SKM-1 (cell line): Measurements from ENCODE around the gene TJAP1.
"Not testable (repeated sequence)": the region's sequence is repeated elsewhere in the genome, so short reads cannot be mapped to it uniquely, and the experiment has no call there.

Source experiments
- DNase-seq: peaks from one replicate; lab custom pipeline; 2025; ENCODE audit not compliant: unreplicated experiment; lab: John Stamatoyannopoulos, UW

The TJAP1 gene

DNA sequence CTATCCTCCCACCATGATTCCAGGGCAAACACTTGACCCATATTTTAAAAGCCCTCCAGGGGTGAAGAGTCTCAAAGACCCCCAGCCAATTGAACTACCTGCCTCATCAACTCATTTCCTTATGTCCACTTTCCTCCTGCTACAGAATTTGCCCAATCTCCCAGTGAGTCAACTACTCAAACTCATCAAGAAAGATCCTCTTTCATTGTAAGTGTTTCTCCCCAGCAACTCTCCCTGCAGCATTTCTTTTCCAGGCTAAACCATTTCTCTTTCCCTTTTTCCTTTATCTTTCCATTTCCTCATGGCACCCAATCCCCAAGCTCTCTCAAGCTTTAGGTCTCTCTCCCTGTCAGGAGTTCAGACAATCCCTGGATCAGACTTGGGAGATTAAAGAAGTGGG lies 23.5 kb upstream of the TJAP1 start:
- DNase-seq, result no peak

DNA sequence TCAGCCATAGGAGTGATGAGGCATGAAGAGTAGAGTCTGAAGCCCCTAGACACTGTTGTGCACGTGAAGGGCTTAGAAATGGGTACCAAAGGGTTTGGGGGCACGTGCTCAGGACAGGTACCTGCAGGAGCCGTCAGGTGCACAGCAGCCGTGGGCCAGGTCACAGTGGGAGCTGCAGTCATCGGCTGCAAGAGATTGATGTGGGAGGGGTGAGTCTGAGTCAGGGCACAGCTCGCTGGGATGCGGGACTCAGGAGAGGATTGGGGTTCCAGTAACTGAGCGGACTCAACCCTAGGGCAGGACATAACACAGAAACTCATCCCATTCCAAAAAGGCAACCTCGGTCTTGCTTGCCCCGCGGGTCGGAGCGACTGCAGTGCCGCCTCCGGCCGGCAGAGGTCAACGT lies 23.1 kb upstream of the TJAP1 start:
- no peak for DNase-seq

DNA sequence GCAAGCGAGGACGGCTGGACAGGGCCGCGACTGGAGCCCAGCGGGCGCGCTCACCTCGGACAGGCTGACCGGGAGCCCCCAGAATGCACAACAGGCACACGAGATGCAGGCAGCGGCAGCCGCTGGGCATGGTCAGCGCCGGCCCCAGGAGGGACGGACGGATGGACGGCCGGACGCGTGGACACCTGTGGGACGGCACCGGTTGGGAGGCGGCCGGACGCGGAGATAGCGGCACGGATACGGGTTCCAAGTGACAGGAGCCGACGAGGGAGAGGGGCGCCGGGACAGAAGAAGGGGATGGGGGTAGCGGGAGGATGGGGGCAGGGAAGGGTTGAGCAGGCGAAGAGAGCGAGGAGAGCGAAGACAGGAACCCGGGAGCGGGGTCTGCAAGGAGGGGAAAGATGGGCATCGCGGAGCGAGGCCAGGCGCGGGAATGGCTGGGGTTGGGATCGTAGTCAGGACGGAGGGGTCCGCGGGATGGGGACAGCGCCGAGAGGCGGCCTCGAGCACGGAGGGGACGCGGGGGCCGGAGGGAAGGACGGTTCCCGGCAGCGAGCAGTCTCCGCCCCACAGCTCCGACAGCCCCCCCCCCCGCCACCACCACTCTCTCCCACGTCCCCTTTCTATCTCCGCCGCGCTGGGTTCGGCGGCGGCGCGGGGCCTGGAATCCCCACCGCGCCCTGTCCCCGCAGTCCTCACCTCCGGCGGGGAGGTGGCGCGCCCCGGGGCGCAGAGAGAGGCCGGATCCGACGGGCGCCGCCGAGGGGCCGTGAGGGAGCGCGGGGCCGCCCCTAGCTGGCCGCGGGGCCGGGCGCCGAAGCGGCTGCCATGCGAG lies 22.5 kb upstream of the TJAP1 start:
- DNase-seq, result peak; percentile 33

DNA sequence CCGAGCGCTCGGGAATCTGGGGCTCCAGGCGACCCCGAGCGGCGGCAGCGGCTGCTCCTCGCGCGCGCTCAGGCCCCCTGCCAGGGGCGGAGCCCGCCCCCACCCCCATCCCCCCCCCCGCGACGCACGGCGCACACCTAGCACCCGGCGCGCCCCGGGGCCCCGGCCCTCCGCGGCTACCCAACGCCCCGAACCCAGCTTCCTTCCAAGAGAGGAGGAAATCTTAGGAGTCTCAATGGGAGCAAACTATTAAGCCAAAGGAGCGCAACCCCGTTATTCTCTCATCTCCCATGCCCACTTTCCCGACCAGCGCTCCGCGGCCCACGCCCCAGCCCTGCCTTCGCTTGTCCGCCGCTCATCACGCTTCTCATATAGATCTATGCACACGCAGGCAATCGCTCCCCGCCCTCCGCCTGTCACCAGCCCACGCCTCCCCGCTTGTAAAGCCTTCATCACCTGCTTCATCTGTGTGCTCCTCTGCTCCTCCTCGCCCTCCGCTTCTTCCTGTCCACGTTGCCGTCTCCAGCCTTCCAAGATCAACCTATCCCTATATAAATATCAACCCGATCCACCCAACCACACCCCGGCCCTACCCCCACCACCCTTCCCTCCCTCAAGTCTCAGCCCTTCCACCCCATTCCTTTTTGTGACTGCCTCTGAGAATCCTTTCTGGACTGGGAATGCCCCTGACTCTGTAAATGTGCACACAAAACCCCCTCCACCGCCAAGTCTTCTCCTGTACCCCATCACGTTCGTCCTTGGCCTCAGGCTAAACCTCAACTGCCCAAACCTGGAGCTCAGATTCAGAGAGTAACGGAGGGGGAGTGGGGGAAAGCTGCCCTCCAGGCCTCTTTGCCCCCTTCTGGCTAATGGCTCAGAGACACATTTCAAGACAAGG lies 21.6 kb upstream of the TJAP1 start, which contains the start of gene DLK2:
Gene DLK2 (minus strand): TSS at position 18 of the 898 bp plus-strand sequence. CDS start 723 bp downstream, outside the sequence.
- DNase-seq, result no peak

DNA sequence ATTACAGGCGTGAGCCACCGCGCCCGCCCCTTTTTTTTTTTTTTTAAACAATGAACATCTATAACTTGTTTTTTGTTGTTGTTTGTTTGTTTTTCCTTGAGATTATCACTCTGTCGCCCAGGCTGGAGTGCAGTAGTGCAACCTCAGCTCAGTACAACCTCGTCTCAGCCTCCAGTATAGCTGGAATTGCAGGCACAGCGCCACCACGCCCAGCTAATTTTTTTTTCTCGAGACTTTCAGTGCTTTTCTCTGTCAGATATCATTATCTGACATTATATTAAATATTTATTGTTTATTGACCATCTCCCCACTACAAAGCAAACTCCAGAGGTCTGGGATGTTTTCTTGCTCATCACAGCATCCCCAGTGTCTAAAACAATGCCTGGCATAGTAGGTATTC lies 19.7 kb upstream of the TJAP1 start:
- no peak for DNase-seq

DNA sequence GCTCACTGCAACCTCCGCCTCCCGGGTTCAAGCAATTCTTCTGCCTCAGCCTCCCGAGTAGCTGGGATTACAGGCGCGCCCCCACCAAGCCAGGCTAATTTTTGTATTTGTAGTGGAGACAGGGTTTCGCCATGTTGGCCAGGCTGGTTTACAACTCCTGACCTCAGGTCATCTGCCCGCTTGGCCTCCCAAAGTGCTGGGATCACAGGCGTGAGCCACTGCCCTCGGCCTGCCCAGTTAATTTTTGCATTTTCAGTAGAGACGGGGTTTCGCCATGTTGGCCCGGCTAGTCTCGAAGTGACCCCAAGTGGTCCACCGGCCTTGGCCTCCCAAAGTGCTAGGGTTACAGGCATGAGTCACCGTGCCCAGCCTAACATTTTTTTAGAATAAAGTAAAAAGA lies 19.2 kb upstream of the TJAP1 start:
- not testable (repeated sequence) for DNase-seq

DNA sequence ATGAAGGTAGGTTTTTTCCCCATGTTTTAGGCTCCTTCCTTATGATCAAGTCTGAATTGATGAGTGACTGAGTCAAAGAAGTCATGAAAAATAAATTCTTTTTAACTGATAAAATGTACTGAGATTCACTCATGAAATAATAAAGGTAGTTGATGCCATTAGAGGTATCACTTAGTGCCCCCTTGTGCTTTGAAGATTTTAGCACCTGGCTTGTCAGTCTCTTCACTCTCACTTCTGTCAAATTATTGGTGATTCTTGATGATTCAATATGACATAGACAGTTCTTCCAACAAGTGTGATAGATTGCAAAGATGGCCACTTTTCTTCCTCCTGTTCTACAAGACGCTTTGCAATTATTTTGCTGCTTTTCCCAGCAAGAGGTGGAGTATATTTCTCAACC lies 17.8 kb upstream of the TJAP1 start:
- no peak for DNase-seq

DNA sequence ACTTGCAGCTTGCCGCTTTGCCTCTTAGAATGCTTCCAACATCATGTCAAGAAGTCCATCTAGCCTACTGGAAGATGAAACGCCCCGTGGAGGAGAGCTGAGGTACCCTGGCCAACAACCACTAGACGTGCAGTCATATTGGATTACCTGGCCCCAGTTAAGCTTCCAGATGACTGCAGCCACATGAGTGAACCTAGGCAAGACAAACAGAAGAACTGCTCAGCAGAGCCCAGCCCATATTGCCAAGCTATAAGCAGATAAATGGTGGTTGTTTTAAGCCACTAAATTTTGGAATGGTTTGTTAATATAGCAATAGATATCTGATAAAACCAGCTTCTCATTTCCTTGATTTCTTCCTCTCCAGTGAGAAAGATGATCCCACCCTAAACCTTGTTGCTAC lies 17.3 kb upstream of the TJAP1 start:
- DNase-seq, result no peak

DNA sequence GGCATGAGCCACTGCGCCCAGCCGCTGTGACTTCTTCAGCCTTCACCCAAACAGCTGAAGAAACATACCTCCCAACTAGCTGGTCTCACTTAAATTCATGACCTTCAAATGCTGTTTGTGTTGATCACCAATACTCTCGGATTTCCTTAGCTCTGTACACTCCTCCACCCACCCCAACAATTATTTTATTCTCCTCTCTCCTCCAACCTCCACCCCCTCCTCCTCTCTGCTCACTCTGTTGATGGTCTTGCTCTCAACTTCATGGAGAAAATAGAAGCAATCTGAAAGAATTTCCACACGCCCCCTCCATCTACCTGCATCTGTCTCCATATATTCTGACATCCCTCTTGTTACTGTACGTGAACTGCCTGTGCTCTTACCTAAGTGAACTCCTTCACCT lies 15.4 kb upstream of the TJAP1 start:
- no peak for DNase-seq

DNA sequence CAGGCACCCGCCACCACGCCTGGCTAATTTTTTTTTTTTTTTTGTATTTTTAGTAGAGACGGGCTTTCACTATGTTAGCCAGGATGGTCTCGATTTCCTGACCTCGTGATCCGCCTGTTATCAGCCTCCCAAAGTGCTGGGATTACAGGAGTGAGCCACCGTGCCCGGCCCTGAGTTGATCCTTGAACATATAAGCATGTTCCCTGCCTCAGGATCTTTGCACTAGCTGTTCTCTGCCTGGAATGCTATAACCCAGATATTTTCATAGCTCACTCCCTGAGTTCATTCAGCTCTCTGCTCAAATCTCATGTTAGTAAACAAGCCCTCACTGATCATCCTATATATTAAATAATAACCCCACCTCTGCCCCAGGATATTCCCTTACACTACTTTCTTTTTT lies 13.0 kb upstream of the TJAP1 start:
- DNase-seq, result no peak

DNA sequence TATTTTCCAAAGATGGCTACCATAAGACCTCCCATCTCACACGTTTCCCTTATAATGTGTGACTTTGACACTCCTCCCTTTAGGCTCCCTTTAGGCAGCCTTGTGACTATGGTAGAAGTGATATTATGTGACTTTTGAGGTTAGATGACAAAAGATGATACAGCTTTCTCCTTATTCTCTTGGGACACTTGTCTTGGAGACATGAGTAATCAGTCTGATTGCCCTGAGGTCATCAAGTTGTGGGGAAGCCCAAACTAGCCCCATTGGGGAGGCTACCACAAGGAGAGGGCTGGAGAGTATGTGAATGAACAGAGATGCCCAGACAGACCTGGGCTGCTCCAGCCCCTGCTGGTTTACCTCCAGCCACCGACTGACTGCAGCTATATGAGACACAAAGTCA lies 11.4 kb upstream of the TJAP1 start:
- no peak for DNase-seq

DNA sequence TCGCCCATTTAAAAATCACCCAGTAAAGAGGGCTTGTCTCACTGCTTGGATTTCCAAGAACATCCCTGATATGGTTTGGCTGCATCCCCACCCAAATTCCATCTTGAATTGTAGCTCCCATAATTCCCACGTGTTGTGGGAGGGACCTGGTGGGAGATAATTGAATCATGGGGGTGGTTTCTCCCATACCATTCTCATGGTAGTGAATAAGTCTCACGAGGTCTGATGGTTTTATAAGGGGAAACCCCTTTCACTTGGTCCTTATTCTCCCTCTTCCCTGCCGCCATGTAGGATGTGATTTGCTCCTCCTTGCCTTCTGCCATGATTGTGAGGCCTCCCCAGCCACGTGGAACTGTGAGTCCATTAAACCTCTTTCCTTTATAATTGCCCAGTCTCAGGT lies 10.1 kb upstream of the TJAP1 start:
- DNase-seq, result not testable (repeated sequence)

DNA sequence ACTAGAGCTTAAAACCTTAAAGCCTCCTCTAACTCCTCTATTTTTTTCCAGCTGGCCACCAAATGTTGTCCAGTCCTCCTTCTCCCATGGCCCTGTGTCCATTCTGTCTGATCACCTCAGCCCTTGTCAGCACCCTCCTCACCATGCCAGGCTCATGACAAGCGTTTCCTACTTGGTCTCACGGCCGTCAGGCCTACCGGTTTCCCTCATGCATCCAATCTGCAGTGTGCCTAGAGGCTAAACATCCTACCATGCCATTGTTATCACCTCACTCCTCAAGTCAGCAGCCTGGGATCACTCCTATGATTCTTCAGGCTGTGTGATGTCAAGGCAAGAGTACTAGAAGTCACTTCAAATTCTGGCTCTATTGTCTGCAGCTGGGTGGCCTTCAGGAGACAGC lies 9.6 kb upstream of the TJAP1 start:
- no peak for DNase-seq

DNA sequence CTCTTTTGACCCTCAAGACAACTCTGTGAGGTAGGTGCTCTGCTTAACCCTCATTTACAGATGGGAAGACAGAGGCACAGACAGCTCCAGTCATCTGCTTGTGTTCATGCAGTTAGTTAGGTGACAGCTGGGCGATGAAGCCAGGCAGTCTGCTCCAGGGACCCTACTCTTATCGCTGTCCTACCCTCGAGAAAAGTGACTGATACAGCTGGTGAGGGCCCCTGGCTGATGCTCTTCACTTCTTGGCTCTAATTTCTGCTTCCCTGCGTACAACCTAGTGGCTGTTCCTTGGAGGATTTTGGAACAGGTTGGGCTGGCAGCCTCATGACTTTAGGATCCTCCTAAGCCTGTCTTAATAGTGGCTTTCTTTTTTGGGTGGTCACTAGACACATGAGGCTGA lies 9.1 kb upstream of the TJAP1 start:
- DNase-seq, result no peak

DNA sequence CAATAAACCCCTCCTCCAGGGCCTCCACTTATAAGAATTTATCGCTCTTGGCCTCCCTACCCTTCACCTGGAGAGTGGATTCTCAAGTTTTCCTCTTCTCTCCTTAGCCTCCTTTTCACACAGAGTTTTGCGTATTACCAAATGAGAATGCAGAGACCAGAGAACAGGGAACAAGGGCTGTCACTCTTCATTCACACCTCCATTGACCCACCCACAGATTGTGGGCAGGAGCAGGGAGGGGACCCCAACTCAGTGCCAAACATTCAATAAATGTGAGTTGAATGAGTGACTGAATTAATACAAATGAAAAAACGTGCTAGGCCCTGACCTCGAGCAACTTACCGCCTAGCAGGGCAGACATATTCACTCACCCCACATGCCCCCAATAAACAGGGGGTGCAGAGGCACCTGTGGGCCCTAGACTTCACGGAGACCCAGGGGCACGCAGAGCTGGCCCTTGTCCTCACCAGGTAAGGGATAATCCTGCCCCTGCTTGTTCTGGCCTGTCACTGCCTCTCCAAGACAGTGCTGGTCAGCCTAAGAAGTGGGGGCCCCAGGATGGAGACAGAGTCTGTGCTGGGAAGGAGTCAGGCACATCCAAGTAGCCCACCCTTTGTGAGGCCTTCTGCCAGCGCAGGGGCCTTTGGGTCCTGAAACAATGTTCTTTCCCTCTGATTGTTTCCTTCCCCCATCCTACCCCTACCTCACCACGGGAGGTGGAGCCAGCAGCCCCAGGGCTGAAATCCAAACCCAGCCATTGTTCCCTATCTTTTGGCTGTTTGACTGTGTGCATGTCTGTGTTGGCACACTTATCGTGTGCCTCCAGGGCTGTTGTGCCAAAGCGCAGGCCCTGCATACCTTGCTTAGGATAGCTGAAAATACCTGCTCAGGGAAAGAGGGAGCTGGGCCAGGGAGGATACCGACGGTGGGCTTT lies 8.4 kb upstream of the TJAP1 start:
- DNase-seq, result no peak

DNA sequence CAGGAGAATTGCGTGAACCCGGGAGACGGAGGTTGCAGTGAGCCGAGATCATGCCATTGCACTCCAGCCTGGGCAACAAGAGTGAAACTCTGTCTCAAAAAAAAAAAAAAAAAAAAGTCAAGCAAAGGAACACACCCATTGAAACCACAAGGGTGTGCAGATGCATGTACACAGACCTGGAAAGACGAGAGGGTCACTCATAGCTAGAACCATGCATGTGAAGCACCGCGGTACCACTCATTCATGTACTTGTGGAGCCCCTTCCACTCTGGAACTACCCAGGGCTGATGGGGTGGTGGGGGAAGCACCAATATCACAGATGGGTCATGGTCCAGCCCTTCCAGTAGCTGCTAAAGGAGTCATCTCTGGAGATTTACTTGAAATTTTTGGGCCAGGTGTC lies 7.4 kb upstream of the TJAP1 start:
- DNase-seq, result no peak

DNA sequence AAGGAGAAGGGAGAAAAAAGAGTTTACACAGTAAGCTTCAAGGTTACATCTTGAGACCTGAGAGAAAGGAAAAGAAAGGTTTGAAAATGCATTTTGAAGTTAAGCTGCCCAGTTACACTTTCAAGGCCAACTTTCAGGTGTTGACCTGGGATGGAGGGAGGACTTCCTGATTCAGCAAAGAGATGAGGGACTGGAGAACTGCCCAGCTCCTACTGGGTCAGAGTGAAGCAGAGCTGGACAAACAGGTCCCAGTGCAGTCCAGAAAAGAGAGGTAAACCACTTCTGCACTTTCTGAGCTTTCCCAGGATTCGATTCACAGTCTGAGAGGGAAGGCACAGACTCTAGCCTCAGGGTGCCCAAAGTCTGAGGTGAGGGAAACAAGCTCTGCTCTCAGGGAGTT lies 6.0 kb upstream of the TJAP1 start:
- DNase-seq, result no peak

DNA sequence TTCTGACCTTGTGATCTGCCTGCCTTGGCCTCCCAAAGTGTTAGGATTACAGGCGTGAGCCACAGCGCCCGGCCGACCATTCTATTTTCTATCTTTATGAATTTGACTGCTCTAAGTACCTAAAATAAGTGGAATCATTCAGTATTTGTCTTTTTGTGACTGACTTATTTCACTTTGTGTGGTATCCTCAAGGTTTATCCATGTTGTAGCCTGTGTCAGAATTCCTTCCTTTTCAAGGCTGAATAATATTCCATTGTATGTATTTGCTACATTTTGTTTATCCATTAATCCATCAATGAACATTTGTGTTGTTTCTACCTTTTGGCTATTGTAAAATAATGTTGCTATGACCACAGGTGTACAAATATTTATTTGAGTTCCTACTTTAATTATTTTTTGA lies 4.9 kb upstream of the TJAP1 start:
- DNase-seq, result no peak

DNA sequence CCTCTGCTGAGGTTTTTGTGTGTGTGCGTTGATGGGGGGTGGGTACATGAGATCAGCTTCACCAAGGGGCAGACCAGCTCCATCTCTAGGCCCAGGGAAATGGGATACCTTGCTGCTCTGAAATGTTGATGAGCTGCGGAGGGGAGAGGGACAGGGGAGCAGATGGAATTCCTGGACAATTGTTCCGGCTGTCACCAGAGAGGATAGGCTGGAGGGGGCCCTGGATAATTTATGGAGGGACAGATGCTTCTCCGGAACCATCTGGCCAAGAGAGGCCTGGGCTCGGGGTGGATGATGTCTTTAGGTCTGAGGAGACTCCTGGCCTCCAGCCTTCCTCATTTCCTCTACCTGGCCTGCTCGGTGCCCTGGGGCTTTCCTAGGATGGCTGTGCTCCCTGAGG lies 1.9 kb upstream of the TJAP1 start:
- DNase-seq, result no peak

DNA sequence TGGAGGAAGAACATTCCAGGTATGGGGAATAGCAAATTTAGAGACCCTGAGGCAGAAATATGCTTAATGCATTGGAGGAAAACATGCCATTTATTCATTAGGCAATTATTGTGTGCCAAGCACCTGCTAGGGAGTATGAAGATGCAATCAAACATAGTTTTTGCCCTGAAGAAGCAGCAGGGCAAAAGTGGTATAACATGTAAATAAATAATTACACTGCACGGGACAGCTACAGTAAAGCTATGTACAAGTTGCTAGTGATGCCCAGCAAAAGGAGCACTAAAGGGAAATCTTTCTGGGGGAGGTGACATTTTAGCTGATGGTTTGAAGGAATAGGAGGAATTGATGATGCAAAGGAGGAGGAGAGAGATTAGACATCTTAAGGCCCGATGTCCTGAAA lies 624 bp upstream of the TJAP1 start:
- DNase-seq, result no peak

DNA sequence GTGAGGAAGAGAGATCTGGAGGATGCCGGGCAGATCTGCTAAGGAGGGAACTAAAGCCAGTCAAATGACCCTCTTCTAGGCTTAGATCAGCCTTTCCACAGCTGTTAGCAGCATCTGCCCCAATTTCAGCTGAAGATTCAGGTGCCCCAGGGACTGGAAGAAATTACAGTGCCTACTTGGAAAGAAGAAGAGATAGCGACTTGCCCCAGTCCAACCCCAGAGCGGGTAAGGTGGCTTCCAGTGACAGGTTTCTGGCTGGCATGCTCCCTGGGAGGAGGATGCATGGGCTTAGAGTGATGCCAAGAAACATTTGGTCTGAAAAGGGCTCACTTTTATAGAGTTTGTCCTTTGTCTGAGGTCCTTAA lies 620 bp downstream of the TJAP1 start:
- no peak for DNase-seq
